Hindlimb muscle (tissue), 1 donor: Measurements from ENCODE around the gene SUMF1. TPM values are rescaled to one million over a fixed set of nuclear protein-coding genes. Genes with fewer than 3 reads are reported as not detected.
A peak's percentile ranks its signal among the peaks of the same experiment; 100 is the strongest.

Experiments used
- DNase-seq: peaks from one replicate; pipeline ENCODE4 v3.0.0-alpha.2; 2013
- polyA plus RNA-seq: library from polyadenylated mRNA; unstranded; fragments of 120-200 nt; gene quantifications from one replicate; pipeline ENCODE4 v1.2.1, GENCODE V29; 2013; ENCODE audit not compliant: insufficient read length

SUMF1 gene
- polyA plus RNA-seq, 1 donor: 15.5 TPM

- DNase-seq: no peak
Observed at GRCh38 chr3:4497005-4497692, 30.1 kb upstream of the SUMF1 start.

DNA sequence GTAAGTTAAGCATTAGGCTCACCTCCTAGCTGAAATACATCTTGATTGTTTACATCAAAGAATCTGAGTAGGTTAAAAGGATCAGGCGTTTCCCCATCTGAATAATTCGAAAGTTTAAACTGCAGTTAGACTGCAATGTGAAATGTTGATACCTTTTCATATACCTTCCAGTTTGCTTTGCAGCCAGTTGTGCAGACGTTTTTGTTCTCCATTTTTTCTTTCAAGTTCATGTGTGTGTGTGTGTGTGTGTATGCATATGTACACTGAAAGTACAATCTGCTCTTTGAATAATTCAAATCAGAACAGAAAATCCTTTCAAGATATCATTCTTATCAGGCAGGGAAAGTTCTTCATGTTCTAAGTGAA lies 29.0 kb upstream of the SUMF1 start:
- no peak for DNase-seq

- DNase-seq: no peak
Observed at GRCh38 chr3:4495294-4496086, 28.4 kb upstream of the SUMF1 start.

DNA sequence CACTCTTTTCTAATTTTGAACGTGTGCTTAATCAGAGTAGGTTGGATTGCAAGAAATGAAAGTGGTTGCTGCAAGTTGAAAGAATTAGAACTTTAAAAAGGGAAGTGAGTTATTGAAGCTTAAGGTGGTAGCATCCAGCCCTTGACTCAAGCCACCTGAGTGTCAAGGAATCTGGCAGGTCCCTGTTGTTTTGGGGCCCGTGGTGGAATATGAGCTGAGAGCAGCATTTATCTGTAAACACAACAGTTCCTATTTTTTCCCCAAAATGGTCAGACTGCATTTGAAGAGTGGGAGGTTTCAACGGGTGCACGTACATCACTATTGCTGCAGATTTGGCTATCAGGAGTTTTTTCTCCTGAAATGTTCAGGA lies 27.8 kb upstream of the SUMF1 start:
- no peak for DNase-seq

- DNase-seq: no peak
Observed at GRCh38 chr3:4493941-4494894, 27.1 kb upstream of the SUMF1 start.

DNA sequence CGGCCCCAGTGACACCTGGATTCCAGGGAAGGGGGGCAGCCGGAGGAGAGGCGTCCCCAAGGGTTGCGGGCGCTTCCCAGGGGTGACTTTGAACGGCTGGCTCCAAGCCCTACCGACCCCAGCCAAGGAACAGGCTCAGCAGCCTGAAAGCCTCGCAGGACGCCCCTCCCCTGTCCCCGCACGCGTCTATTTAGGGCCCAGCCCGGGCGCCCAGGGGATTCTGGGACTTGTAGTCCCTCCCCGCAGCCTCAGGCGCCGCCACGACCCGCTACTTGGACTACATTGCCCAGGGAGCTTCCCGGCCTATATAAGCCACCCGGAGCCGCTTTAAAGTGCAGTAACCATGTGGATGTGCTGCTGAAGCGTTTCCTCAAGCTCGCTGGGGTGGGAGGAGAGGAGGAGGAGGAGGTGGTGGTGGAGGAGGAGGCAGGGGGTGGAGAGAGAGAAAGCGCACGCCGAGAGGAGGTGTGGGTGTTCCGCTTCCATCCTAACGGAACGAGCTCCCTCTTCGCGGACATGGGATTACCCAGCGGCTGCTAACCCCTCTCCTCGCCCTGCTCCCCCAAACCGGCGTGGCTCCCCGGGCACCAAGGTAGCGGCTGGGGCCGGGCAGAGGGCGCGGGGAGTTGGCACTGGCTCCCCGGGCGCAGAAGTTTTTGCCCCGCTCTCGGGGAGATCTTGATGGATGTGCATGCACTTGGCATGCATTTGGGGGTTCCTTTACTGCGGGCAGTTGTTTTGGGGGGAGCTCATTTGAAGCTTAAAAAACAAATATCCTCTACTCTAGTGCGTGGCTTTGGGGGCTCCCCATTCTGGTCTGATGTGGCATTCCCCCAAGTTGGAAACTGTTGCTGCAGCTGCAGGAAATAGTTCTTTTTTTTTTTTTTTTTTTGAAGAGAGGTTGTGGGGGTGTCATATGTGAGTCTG lies 26.2 kb upstream of the SUMF1 start, which contains the start of gene ITPR1:
Gene ITPR1 (plus strand): TSS at position 335 of the 927 bp plus-strand sequence. CDS start 23,144 bp downstream, outside the sequence.
- peak; percentile 98 for DNase-seq

DNA sequence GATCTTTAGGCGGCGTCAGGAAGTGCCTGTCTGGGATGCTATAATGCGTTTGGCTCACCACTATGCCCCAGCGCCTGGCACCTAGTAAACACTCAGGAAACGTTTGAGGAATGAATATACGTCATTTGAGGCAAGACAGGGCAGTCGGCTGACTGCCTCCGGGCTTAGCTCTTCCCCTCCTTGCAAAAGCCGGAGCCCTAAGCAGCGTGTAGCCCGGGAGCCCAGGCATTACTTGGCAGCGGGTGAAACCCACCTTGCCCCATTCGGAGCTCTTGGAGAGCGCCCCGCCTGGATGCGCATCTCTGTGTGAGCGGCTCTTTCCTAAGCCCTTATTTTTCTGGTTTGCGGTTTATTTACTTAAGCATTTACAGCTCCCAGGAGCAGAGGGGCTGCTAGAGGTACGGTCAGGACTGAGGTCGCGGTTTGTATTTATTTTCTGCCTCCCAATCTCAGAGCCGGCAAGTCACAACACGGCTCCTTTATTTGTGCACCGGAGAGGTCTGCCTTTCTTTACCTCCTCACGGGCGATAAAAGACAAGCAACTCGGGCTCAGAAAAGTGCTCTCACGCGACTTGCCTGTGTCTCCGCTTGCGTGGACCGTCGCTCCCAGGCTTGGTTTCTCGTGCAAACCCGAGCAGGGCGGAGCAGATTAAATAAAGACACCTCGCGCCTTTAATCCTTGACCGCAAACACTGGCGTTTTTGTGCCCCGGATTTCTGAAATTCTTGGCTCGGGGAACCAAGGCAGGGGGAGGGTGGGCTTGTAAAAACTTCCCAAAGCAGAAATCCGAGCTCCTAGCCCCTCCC lies 25.3 kb upstream of the SUMF1 start:
- DNase-seq: no peak

DNA sequence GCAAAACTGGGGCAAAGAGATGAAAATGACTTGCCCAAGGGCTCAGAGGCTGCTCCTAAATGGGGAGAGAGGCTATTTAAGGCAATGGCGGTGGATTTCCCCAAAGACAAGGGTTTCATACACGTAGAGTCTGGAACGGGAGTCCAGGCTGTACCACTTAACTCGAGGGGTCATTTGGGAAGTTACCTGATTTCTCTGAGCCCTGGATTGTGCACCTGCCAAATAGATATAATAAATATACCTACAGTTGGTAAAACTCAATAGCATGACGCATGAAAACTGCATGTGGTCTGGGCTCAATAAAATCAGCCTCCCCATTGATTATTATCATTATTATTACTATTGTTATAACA lies 24.8 kb upstream of the SUMF1 start:
- DNase-seq: no peak

- DNase-seq: no peak
Observed at GRCh38 chr3:4478261-4478660, 11.2 kb upstream of the SUMF1 start.

DNA sequence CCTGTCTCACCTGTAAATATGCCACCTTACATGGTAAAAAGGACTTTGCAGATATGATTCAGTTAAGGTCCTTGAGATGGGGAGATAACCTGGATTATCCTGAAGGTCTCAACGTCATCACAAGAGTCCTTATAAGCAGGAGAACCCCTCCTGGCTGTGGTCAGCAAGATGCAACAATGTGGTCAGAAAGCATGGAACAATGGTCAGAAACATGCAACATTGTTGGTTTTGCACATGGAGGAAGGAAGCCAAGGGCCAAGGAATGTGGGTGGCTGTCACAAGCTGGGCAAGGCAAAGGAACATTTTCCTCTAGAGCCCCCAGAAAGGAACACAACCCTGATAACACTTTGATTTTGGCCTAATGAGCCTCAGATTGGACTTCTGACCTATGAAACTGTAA lies 9.4 kb upstream of the SUMF1 start:
- DNase-seq: no peak

GRCh38 chr3:4475804-4476203 lies 8.7 kb upstream of the SUMF1 start:
- DNase-seq: no peak

- no peak for DNase-seq
Observed at GRCh38 chr3:4474683-4475490, 7.8 kb upstream of the SUMF1 start.

DNA sequence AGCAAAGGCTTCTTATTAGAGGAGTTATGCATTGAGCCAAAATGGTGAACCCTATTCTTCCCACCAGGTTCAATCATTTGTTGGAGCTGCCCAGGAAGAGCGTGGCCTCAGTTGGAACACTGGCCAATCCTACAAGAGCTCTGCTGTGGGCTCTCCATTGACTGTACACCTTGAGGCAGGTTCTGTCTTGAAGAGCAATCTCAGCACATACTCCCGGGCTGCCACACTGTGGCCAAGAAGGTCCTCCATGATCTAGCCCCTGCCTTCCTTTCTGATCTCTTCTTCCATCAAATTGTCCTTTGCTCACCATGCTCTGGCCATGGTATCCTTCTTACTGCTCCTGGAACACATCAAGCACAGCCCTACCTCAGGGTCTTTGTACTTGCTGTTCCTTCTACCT lies 5.7 kb upstream of the SUMF1 start:
- DNase-seq: no peak

GRCh38 chr3:4472312-4472711 lies 5.2 kb upstream of the SUMF1 start:
- DNase-seq: no peak

- no peak for DNase-seq
Observed at GRCh38 chr3:4471907-4472306, 4.8 kb upstream of the SUMF1 start.

DNA sequence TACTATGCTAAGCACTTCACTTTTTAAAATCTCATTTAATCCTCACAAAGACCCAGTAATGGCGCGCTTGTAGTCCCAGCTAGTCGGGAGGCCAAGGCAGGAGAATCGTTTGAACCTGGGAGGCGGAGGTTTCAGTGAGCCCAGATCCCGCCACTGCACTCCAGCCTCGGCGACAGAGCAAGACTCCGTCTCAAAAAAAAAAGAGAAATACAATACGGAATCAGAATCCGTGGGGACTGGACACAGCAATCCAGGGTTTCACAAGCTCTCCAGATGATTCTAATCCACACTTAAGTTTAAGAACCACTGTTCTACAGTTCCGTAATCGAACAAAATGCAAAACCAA lies 426 bp upstream of the SUMF1 start:
- no peak for DNase-seq

DNA sequence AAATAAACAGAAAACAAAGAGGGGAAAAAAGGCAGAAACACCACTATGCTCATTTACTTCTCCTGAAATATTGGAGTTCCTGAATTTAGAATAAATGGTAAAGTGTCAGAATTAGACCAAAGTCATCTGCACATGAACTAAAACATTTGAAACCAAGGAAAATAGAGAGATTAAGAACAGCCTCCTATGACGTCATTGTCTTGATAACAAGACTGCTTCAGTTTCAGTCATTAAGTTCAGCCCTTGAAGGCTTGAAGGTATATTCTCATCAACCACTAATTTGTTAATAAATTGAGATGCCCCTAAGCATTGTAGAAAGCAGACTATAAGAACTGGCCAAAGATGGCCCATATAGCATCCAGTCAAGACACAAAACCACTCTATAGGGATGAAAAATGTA lies 2.5 kb downstream of the SUMF1 start:
- no peak for DNase-seq

DNA sequence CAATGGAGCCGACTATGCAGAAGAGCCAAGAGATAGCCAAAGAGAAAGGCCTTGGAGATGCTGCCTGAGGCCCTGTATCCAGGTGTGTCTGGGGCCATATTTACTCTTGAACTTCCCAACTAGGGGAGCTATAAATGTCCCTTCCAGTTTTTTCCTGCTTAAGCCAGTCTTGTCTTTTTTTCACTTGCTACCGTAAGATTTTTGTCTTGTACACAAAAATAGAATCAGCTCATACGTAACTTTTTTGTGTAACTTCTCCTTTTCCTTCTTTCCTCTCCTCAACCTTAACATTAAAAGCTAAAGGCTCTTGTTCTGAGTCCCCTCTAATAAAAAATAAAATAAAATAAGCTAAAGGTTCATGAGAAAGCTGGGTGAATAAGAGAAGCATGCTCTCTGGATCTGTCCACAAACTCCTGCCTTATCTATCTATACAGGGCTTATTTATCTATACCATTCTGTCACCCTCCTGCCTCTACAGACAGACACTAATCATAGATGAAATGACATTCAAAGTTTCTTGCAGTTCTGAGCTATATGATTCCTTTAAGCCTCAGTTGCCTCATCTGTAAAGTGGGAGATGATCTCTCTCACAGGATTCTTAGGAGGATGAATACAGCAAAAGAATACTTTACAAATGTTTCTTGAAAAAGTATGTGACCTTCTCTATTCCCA lies 4.6 kb downstream of the SUMF1 start:
- no peak for DNase-seq

DNA sequence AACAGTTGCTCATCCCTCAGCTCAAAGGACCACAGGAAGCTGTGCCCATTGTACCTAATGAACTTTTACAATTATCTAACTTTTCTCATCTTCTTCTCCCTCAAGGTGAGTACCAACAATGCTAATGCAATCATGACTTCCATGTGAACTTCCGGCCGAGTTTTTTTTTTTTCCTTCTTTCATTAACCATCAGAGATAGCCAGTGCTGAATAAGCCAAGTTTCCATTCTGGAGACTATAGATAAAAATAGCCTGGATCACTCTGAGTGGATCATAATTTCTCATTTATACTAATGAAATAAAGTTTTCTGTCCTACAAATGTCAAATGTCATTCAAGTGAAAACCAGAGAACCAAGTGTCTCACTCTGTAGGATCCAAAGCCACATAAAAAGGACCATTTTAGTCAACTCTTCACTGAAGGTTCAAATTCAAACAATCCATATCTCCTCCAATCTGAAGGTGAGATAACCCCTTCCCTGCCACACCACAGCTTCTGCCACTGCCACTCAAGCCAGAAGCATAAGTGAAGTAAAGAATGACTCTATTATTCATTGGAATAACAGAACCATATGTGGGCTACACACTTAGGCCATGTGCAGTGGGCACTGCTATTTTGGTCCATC lies 5.5 kb downstream of the SUMF1 start:
- no peak for DNase-seq
